Measurements from ENCODE around the gene SAP130.

Gene SAP130

DNA sequence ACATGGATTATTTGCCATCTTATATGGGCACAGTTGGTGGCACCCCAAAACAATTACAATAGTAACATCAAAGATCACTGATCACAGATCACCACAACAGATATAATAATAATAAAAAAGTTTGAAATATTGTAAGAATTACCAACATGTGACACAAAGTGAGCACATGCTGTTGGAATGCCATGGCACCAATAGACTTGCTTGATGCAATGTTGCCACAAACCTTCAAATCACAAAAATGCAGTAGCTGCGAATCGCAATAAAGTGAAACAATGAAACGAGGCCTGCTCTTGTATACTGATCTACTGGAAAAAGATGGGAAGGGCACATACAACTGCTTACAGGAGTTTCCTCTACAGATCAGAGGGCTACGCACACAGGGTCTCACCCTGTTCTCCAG is 109.9 kb downstream of the SAP130 start:
- no peak for ATAC-seq
- TF ChIP-seq ZC3H10 (CRISPR knock-in tag; IDR thresholded peaks at IDR 0.05) (no peak), TCF4 (CRISPR knock-in tag; IDR thresholded peaks at IDR 0.05; ENCODE audit: borderline replicate concordance) (no peak), SNAI2 (CRISPR knock-in tag; IDR thresholded peaks at IDR 0.05) (no peak), ISL1 (CRISPR knock-in tag; IDR thresholded peaks at IDR 0.05) (no peak), ZFP3 (CRISPR knock-in tag; IDR thresholded peaks at IDR 0.05) (no peak), ZNF565 (CRISPR knock-in tag; conservative IDR thresholded peaks at IDR 0.05; ENCODE audit: low read depth) (no peak), PPARA (CRISPR knock-in tag; IDR thresholded peaks at IDR 0.05; ENCODE audit: borderline replicate concordance) (no peak)
- TF ChIP-seq, protein P1, sequence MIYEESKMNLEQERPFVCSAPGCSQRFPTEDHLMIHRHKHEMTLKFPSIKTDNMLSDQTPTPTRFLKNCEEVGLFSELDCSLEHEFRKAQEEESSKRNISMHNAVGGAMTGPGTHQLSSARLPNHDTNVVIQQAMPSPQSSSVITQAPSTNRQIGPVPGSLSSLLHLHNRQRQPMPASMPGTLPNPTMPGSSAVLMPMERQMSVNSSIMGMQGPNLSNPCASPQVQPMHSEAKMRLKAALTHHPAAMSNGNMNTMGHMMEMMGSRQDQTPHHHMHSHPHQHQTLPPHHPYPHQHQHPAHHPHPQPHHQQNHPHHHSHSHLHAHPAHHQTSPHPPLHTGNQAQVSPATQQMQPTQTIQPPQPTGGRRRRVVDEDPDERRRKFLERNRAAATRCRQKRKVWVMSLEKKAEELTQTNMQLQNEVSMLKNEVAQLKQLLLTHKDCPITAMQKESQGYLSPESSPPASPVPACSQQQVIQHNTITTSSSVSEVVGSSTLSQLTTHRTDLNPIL (CRISPR knock-in tag; IDR thresholded peaks at IDR 0.05; ENCODE audit: low read depth): no peak

DNA sequence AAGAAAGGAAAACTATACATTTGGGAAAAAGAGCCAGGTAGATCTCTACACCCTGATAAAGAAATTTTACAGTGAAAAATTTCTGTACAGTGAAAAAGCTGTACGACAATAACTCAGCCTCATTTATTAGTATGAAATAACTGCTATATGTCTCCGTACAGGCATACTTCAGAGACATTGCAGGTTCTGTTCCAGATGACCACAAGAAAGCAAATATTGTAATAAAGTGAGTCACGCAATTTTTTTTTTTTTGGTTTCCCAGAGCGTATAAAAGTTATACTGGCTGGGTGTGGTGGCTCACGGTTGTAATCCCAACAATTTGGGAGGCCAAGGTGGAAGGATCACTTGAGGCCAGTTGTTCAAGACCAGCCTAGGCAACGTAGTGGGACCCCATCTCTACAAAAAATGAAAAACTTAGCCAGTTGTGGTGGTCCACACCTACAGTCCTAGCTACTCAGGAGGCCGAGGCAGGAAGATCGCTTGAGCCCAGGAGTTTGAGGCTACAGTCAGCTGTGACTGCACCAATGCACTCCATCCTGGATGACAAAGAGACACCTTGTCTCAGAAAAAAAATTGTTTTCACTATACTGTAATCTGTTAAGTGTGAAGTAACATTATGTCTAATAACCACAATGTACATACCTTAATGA is 113.9 kb downstream of the SAP130 start:
- no peak for ATAC-seq
- TF ChIP-seq ISL1 (CRISPR knock-in tag; IDR thresholded peaks at IDR 0.05) (no peak), ESRRG (CRISPR knock-in tag; IDR thresholded peaks at IDR 0.05) (no peak), RARB (CRISPR knock-in tag; IDR thresholded peaks at IDR 0.05) (no peak), OSR1 (CRISPR knock-in tag; IDR thresholded peaks at IDR 0.05) (no peak), CSDC2 (CRISPR knock-in tag; IDR thresholded peaks at IDR 0.05) (no peak), ZNF8 (CRISPR knock-in tag; IDR thresholded peaks at IDR 0.05) (no peak), ZNF565 (CRISPR knock-in tag; conservative IDR thresholded peaks at IDR 0.05; ENCODE audit: low read depth) (no peak), TOX (CRISPR knock-in tag; IDR thresholded peaks at IDR 0.05; ENCODE audit: borderline replicate concordance) (no peak), BACH2 (CRISPR knock-in tag; IDR thresholded peaks at IDR 0.05; ENCODE audit: borderline replicate concordance) (no peak), ARNTL (CRISPR knock-in tag; IDR thresholded peaks at IDR 0.05; ENCODE audit: borderline replicate concordance, low read depth) (no peak), ZC3H10 (CRISPR knock-in tag; IDR thresholded peaks at IDR 0.05) (no peak), TCF4 (CRISPR knock-in tag; IDR thresholded peaks at IDR 0.05; ENCODE audit: borderline replicate concordance) (no peak), ZFP3 (CRISPR knock-in tag; IDR thresholded peaks at IDR 0.05) (no peak)
- TF ChIP-seq, protein P2, sequence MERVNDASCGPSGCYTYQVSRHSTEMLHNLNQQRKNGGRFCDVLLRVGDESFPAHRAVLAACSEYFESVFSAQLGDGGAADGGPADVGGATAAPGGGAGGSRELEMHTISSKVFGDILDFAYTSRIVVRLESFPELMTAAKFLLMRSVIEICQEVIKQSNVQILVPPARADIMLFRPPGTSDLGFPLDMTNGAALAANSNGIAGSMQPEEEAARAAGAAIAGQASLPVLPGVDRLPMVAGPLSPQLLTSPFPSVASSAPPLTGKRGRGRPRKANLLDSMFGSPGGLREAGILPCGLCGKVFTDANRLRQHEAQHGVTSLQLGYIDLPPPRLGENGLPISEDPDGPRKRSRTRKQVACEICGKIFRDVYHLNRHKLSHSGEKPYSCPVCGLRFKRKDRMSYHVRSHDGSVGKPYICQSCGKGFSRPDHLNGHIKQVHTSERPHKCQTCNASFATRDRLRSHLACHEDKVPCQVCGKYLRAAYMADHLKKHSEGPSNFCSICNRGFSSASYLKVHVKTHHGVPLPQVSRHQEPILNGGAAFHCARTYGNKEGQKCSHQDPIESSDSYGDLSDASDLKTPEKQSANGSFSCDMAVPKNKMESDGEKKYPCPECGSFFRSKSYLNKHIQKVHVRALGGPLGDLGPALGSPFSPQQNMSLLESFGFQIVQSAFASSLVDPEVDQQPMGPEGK (CRISPR knock-in tag; IDR thresholded peaks at IDR 0.05; ENCODE audit: borderline replicate concordance): no peak
- TF ChIP-seq, protein P3, sequence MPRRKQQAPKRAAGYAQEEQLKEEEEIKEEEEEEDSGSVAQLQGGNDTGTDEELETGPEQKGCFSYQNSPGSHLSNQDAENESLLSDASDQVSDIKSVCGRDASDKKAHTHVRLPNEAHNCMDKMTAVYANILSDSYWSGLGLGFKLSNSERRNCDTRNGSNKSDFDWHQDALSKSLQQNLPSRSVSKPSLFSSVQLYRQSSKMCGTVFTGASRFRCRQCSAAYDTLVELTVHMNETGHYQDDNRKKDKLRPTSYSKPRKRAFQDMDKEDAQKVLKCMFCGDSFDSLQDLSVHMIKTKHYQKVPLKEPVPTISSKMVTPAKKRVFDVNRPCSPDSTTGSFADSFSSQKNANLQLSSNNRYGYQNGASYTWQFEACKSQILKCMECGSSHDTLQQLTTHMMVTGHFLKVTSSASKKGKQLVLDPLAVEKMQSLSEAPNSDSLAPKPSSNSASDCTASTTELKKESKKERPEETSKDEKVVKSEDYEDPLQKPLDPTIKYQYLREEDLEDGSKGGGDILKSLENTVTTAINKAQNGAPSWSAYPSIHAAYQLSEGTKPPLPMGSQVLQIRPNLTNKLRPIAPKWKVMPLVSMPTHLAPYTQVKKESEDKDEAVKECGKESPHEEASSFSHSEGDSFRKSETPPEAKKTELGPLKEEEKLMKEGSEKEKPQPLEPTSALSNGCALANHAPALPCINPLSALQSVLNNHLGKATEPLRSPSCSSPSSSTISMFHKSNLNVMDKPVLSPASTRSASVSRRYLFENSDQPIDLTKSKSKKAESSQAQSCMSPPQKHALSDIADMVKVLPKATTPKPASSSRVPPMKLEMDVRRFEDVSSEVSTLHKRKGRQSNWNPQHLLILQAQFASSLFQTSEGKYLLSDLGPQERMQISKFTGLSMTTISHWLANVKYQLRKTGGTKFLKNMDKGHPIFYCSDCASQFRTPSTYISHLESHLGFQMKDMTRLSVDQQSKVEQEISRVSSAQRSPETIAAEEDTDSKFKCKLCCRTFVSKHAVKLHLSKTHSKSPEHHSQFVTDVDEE (CRISPR knock-in tag; IDR thresholded peaks at IDR 0.05): no peak
- TF ChIP-seq, protein P1 (CRISPR knock-in tag; IDR thresholded peaks at IDR 0.05; ENCODE audit: low read depth): no peak
- TF ChIP-seq, protein P4, sequence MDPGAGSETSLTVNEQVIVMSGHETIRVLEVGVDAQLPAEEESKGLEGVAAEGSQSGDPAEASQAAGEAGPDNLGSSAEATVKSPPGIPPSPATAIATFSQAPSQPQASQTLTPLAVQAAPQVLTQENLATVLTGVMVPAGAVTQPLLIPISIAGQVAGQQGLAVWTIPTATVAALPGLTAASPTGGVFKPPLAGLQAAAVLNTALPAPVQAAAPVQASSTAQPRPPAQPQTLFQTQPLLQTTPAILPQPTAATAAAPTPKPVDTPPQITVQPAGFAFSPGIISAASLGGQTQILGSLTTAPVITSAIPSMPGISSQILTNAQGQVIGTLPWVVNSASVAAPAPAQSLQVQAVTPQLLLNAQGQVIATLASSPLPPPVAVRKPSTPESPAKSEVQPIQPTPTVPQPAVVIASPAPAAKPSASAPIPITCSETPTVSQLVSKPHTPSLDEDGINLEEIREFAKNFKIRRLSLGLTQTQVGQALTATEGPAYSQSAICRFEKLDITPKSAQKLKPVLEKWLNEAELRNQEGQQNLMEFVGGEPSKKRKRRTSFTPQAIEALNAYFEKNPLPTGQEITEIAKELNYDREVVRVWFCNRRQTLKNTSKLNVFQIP (CRISPR knock-in tag; IDR thresholded peaks at IDR 0.05; ENCODE audit: borderline replicate concordance, low read depth): no peak

DNA sequence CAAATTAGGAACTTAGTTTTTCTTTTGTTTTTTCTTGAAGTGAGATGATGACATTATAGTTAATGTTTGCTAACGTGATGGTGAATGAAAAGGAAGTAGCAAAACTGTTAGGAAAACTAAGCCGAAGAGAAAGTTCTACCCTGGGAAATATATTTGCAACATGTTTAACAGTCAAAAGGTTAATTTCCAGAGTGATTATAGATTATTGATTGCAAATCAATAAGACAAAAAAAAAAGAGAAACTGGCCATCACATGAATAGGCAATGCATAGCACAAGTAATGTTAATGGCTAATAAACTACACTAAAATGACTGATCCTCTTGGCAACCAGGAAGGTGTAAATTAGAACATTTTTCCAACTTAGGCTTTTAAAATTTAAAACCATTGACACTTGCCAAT is 116.1 kb downstream of the SAP130 start:
- TF ChIP-seq TOX (CRISPR knock-in tag; IDR thresholded peaks at IDR 0.05; ENCODE audit: borderline replicate concordance) (no peak), OSR1 (CRISPR knock-in tag; IDR thresholded peaks at IDR 0.05) (no peak), GLIS3 (CRISPR knock-in tag; IDR thresholded peaks at IDR 0.05) (no peak), RARB (CRISPR knock-in tag; IDR thresholded peaks at IDR 0.05) (no peak), ZNF70 (CRISPR knock-in tag; IDR thresholded peaks at IDR 0.05) (no peak), ZC3H10 (CRISPR knock-in tag; IDR thresholded peaks at IDR 0.05) (no peak)
- TF ChIP-seq, protein P3 (CRISPR knock-in tag; IDR thresholded peaks at IDR 0.05): no peak
- TF ChIP-seq, protein P5, sequence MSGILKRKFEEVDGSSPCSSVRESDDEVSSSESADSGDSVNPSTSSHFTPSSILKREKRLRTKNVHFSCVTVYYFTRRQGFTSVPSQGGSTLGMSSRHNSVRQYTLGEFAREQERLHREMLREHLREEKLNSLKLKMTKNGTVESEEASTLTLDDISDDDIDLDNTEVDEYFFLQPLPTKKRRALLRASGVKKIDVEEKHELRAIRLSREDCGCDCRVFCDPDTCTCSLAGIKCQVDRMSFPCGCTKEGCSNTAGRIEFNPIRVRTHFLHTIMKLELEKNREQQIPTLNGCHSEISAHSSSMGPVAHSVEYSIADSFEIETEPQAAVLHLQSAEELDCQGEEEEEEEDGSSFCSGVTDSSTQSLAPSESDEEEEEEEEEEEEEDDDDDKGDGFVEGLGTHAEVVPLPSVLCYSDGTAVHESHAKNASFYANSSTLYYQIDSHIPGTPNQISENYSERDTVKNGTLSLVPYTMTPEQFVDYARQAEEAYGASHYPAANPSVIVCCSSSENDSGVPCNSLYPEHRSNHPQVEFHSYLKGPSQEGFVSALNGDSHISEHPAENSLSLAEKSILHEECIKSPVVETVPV (CRISPR knock-in tag; IDR thresholded peaks at IDR 0.05): no peak
- no peak for ATAC-seq

Data from SK-N-SH treated with all-trans-retinoic acid at 6 μM for 48 hours (cell line).